MG63 (cell line): Measurements from ENCODE around the gene ZNF524. TPM values are rescaled to one million over a fixed set of nuclear protein-coding genes. Genes with fewer than 3 reads are reported as not detected.

Source experiments
- DNase-seq: peaks from one replicate; pipeline ENCODE4 v3.0.0-alpha.2; 2020
- H3K27me3 ChIP-seq: fragments of 250-450 bp; sonication (Bioruptor Pico); 2 replicates; pipeline ENCODE4 v1.5.1; 2020; ENCODE audit warnings: mild to moderate bottlenecking, moderate library complexity
- H3K36me3 ChIP-seq: fragments of 250-450 bp; sonication (Bioruptor Pico); 2 replicates; pipeline ENCODE4 v1.5.1; 2020; ENCODE audit warnings: mild to moderate bottlenecking, moderate library complexity
- H3K4me3 ChIP-seq: fragments of 250-450 bp; sonication (Bioruptor Pico); 2 replicates; pipeline ENCODE4 v1.5.1; 2020; ENCODE audit warnings: mild to moderate bottlenecking, moderate library complexity
- H3K9me3 ChIP-seq: fragments of 250-450 bp; sonication (Bioruptor Pico); 2 replicates; pipeline ENCODE4 v1.5.1; 2020; ENCODE audit warnings: mild to moderate bottlenecking, moderate library complexity
- total RNA-seq: library from RNA; depleted of rRNA; stranded (reverse); fragments of >200 nt; shearing (Covaris generic); gene quantifications from 2 replicates; pipeline ENCODE4 v1.2.3, GENCODE V29; 2014; ENCODE audit warnings: low replicate concordance

ZNF524 gene
- total RNA-seq, 1 experiment from 2014 or later: 22.4 TPM

DNA sequence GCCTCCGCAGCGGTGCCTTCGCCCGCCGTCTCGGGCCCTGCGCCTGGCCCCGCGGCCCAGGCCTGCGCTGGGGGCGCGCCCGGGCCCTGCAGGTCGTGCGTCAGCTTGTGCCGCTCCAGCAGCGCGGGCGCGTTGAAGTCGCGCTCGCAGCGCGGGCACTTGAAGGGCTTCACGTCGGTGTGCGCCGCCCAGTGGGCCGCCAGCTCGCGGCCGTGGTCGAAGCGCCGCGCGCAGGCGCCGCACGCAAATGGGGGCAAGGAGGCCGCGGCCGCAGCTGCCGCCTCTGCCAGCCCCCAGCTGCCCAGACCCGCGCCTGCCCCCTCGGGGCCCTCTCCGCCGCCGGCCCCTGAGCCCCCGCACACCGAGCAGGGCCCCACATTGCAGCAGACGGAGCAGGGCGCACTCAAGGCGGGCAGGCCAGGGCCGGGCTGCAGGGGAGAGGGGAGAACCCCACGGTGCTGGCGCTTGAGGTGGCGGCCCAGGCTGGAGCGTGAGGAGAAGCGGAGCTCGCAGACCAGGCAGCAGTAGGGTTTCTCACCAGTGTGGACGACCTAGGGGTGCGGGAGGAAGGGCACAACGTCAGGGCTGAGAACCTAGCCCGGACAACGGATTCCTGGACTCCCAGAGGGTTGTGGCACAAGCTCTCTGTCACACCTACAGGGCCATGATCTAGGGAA lies 6.9 kb upstream of the ZNF524 start:
- no peak overlapping the region for H3K4me3 ChIP-seq
- H3K27me3 ChIP-seq: no peaks in the 10 kb centered on the region
- H3K9me3 ChIP-seq: no peaks in the 10 kb centered on the region
- H3K36me3 ChIP-seq: peaks cover 38% of the 10 kb centered on the region
- DNase-seq: no peak

DNA sequence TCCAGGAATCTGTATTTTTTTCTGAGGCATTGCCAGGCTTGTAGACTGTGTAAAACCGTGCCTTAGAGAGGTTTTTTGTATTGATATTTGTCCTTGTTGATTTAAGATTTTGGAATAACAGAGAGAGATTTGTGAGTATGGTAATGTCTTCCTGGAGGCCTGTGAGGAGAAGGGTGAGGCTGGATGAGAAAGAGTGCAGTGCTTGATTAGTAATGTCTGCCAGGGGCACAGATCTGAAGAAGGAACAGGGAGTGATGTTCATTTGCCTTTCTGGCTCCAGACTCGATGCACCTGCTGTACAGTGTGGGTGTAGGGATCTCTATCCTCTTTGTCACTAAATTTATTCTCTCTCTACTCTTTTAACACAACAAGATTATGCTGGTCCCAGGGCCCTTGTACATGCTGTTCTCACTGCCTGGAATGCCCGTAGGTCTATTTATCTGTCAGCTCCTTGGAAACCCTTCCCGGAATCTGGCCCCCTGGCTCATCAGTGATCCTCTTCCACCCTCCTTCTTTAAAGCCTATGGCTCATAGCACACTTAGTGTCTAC lies 5.0 kb upstream of the ZNF524 start:
- DNase-seq: no peak
- Histone ChIP-seq H3K36me3 (peaks cover 38% of the 10 kb centered on the region), H3K27me3 (no peaks in the 10 kb centered on the region), H3K4me3 (no peak overlapping the region), H3K9me3 (no peaks in the 10 kb centered on the region)

DNA sequence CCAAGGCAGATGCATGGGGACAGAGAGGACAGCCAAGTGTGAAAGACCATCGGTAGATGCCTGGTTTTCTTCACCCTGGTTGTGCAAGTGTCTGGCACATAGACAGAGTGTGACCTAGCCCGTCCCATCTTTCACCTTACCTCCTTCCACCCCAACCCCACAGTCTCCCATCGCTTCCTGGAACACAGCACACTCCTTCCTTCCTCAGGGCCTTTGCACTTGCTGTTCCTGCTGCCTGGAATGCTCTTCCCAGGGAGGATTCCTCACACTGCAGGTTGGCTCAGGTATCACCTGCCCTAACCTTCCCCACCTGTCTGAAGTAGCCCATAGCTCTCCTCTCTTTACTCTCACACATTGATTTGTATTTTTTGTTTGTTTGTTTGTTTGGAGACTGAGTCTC lies 3.8 kb upstream of the ZNF524 start:
- H3K36me3 ChIP-seq: peaks cover 38% of the 10 kb centered on the region

DNA sequence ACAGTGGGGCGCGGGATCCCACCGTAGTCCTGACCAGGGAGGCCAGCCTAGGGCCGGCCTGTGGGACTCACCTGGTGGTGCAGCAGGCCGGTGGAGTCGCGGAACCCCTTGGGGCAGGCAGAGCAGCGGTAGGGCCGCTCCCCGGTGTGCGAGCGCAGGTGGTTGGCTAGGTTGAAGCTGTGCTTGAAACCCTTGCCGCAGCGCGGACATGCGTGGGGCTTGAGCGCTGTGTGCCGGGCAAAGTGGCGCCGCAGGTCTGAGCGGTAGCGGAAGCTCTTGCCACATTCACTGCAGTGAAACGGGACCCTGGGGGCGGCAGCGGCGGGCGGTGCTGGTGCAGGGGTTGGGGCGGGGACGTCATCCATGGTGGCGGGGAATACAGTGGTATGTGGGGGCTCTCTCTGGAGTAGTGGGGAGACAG lies 2.6 kb upstream of the ZNF524 start:
- no peak for DNase-seq
- Histone ChIP-seq H3K36me3 (peaks cover 38% of the 10 kb centered on the region), H3K9me3 (no peaks in the 10 kb centered on the region), H3K4me3 (no peak overlapping the region), H3K27me3 (no peaks in the 10 kb centered on the region)

More for the DNA sequence above, 3.8 kb upstream of the ZNF524 start:
- DNase-seq: no peak
- H3K4me3 ChIP-seq: no peak overlapping the region
- H3K9me3 ChIP-seq: no peaks in the 10 kb centered on the region
- H3K27me3 ChIP-seq: no peaks in the 10 kb centered on the region

DNA sequence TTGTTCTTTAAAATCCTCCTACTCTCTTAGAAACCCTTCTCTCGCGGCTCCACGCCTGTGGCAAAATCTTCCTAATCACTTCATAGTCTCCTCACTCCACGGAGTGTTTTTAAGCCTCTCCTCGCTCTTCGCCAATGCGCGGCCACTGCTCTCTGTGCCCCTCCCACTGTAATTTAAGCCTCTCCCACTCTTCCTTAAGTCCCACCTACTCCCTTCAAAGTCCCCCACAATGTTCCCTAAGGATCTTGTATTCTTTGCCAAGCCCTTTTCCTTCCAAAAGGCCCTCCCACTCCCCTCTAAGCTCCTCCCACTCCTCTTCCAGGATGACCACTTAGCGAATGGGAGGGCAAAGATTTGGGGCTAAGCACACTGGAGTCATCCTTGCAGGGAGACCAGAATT lies 2.1 kb upstream of the ZNF524 start:
- Histone ChIP-seq H3K27me3 (no peaks in the 10 kb centered on the region), H3K4me3 (no peak overlapping the region)

DNA sequence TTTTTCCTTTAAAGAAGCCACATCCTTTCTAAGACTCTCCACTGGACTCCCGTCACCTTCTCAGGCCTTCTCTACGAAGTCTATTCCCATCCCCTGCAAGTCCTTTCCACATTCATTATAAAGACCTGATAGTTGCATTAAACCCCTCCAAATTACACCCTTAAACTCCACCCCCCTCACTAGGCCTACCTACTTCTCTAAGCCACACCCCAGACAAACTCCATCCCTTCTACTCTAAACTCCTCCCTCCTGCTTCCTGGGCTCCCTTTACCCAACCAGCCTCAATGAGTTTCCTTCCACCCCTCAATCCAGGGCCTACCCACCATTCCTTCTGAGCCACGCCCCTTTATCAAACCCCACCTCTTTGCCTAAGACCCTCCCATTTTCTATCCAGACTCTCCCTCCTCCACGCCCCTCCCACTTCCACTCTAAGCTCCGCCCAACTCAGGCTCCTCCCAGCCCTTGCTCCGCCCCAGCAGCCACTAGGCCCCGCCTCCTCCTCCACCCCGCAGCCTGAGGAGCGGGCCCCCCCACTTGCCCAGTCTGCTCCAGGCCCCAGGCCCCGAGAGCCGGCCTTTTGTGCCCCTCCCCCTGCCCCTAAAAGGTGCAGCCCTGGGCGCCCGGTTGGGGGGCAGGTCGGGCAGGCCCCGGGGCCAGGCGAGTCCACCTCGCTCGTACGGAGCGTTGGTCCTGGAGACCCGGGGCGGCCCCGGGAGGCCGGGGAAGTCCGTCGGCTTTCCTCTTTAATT lies 1.2 kb upstream of the ZNF524 start:
- DNase-seq: peak; percentile 91
- H3K9me3 ChIP-seq: no peaks in the 10 kb centered on the region
- peak overlapping the region; percentile 84 for H3K4me3 ChIP-seq
- peaks cover 36% of the 10 kb centered on the region for H3K36me3 ChIP-seq
- H3K27me3 ChIP-seq: no peaks in the 10 kb centered on the region

More for the DNA sequence above, 2.1 kb upstream of the ZNF524 start:
- peaks cover 38% of the 10 kb centered on the region for H3K36me3 ChIP-seq
- no peaks in the 10 kb centered on the region for H3K9me3 ChIP-seq
- no peak for DNase-seq

DNA sequence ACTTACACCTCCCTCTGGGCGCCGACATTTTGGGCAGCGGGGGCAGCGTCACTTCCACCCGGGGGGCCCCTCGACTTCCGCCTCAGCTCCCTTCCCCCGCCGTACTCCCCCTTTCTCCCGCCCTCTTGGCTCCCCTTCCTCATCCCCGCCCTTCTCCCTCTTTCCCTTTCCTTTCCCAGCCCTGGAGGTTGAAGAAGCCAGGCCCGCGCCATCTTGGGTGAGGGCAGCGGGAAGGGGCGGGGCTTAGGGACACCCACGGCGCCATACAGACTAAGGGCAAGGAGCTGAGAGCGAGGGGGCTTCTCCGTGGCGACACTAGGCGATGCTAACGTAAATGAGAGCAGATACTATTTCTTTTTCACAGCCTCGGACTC lies 633 bp upstream of the ZNF524 start, which contains the start of gene FIZ1:
TSS of gene FIZ1 (minus strand) at position 50 of the 374 bp plus-strand sequence. CDS start 1,652 bp downstream, outside the sequence.
- Histone ChIP-seq H3K9me3 (no peaks in the 10 kb centered on the region), H3K27me3 (no peaks in the 10 kb centered on the region), H3K36me3 (peaks cover 36% of the 10 kb centered on the region), H3K4me3 (peak within 1 kb of the TSS; percentile 84)
- peak; percentile 98 for DNase-seq

DNA sequence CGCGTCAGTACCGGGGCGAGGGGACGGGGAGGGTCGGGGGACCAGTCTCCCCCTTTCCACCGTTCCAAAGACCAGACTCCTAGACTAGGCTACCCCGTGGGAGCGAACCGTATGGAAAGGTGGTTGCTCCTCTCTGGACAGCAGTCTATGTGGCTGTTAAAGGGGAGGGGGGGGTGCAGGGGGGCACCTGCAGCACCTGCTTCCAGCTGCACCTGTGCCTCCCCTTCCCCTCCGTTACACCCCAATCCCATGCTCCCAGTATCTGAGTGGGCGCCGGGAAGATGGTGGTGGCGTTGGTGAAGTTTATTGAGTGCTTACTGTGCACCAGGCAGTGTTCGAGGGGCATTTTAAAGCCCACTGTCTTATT lies 557 bp downstream of the ZNF524 start:
- no peaks in the 10 kb centered on the region for H3K9me3 ChIP-seq
- peak overlapping the region; percentile 84 for H3K4me3 ChIP-seq
- no peak for DNase-seq
- H3K27me3 ChIP-seq: no peaks in the 10 kb centered on the region
- peaks cover 25% of the 10 kb centered on the region for H3K36me3 ChIP-seq

DNA sequence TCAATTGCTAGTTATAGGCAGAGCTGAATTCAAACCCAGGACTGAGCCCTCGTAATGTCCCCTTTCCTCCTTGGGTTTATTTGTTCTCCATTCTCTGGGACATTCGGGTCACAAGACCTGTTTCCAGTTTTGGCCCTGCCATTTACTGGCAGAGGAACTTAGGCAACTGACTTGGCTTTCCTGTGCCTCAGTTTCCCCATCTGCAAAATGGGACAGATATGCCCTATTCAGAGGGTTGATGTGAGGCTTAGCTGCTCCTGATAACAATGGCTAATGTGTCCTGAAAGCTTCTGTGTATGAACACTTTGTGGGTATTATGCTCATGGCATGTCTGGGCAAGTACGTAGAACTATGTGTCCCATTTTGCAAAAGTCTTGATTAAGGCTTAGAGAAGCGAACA lies 996 bp downstream of the ZNF524 start:
- no peak for DNase-seq
- H3K27me3 ChIP-seq: no peaks in the 10 kb centered on the region
- no peaks in the 10 kb centered on the region for H3K9me3 ChIP-seq
- peaks cover 20% of the 10 kb centered on the region for H3K36me3 ChIP-seq
- peak overlapping the region; percentile 84 for H3K4me3 ChIP-seq

DNA sequence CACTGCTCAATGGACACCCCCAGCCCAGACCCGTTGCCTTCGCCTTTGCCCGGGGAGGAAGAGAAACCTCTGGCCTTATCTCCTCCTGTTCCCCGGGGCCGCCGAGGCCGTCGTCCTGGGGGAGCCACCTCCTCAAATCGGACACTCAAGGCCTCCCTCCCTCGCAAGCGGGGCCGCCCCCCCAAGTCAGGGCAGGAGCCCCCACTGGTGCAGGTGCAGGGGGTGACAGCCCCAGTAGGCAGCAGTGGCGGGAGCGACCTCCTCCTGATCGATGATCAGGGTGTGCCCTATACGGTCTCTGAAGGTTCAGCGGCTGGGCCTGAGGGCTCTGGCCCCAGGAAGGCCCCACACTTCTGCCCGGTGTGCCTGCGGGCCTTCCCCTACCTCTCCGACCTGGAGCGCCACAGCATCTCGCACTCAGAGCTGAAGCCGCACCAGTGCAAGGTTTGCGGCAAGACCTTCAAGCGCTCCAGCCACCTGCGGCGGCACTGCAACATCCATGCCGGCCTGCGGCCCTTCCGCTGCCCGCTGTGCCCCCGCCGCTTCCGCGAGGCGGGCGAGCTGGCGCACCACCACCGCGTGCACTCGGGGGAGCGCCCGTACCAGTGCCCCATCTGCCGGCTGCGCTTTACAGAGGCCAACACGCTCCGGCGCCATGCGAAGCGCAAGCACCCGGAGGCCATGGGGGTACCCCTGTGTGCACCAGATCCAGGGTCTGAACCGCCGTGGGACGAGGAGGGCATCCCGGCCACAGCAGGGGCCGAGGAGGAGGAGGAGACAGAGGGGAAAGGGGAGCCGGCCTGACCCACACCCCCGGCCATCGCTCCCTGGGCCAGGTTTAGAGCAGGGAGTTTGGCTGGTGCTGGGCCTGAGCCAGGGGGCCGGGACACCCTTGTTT lies 2.3 kb downstream of the ZNF524 start:
- DNase-seq: no peak
- Histone ChIP-seq H3K4me3 (no peak overlapping the region), H3K9me3 (no peaks in the 10 kb centered on the region), H3K36me3 (peaks cover 16% of the 10 kb centered on the region), H3K27me3 (no peaks in the 10 kb centered on the region)

DNA sequence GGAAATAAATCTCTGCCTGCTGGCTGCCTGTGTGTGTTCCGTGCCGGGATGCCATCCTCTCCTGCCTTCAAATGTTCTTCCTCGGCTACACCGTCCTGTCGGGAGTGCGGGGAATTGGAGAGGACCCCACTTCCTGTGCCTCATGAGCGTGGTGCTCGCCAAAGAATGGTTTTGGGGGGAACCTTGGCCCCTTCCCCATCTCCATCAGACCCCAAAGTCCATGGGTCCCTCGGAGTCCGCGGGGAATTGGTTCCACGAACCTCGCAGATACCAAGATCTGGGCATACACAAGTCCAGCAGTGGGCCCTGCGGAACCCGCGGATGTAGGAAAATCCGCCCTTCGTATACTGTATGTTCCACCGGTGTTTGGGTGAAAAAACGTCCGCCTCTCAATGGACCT lies 3.0 kb downstream of the ZNF524 start:
- Histone ChIP-seq H3K9me3 (no peaks in the 10 kb centered on the region), H3K27me3 (no peaks in the 10 kb centered on the region), H3K36me3 (peaks cover 10% of the 10 kb centered on the region), H3K4me3 (no peak overlapping the region)
- DNase-seq: no peak

DNA sequence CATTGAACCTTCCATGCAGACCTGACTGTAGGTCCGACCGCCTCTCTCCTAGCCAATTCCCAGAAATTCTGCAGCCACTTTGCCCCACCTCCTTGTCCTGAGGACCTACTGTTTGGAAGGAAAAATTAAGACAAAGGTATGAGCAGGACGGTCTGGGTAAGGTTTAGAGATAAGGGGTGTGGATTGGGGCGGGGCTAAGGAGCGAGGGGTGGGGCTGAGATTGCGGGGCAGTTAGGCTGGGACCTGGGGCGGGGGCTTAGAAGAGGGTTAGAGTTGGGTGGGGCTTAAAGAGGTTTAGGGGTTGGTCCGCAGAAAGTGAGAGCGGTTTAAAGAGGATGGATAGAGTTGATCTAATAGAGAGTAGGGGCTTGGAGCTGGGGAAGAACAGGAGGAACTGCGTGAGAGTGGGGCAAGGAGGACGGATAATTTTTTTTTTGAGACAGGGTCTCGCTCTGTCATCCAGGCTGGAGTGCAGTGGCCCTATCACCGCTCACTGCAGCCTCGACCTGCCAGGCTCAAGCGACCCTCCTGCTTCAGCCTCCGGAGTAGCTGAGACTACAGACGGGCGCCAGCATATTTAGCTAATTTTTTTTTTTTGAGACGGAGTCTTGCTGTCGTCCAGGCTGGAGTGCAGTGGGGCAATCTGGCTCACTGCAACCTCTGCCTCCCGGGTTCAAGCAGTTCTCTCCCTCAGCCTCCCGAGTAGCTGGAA lies 3.6 kb downstream of the ZNF524 start:
- no peak overlapping the region for H3K4me3 ChIP-seq
- H3K9me3 ChIP-seq: no peaks in the 10 kb centered on the region
- H3K27me3 ChIP-seq: no peaks in the 10 kb centered on the region
- no peak for DNase-seq
- H3K36me3 ChIP-seq: peaks cover 12% of the 10 kb centered on the region

DNA sequence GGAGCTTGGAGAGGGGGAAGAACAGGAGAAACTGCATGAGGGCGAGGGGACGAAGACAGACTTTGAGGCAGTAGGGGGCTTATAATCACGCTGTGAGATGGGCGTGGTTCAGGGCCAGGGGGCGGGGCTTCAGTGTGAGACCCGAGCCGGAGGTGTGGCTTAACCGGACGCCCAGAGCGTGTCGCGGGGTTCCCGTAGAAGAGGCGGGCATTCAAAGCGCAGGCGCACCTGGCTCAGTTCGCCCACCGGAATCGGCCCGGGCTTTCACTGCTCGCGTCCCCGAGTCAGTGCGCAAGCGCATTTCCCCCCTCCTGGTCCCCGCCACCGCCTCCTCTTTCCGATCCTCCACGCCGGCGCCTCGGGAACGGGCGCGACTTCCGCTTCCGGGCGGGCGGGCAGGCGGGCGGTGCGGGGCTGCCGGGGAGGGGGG lies 5.1 kb downstream of the ZNF524 start:
- peak; percentile 99 for DNase-seq
- H3K4me3 ChIP-seq: peak overlapping the region; percentile 80
- H3K9me3 ChIP-seq: peaks cover 7% of the 10 kb centered on the region; the same call in 1 of the 2 replicates
- peaks cover 27% of the 10 kb centered on the region for H3K36me3 ChIP-seq
- no peaks in the 10 kb centered on the region for H3K27me3 ChIP-seq

DNA sequence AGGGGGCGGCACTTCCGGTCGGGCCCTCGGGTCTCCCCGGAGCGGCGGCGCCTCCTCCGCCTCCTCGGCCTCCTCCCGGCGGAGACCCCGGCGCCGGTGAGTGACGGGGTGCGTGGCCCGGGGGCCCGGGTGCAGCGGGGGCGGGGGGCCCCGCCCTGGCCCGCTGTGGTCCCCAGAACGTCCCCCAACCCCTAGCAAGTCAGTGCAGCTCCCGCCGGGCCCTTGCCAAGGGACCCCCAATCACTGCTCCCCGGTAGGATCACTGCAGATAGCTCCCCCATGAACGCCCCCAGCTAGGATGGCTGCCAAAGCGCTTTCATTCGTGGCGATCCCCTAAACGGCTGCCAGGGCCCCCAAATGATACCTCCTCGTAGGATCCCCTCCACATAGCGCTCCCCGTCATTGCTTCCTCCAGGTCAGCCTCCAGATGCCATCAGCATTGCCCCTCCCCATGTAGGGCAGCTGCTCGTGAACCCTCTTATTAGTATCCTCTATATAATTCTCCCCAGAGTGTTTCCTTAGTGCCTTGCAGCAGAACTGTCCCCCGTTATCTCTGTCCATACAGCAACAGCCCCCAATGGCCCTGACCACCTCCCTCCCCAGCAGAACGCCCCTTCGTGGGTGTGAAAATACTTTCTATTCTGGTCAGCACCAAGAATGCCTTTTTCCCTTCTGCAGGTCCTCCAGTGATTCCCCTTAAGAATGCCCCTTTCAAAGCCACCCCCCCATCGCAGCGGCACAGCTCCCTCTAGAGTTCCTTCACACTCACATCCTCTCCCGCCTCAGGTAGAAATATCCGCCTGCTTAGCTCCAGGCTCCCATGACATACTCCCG lies 5.8 kb downstream of the ZNF524 start, which contains the start of gene ZNF865:
TSS of gene ZNF865 (plus strand) at position 11 of the 834 bp plus-strand sequence. CDS start 7,972 bp downstream, outside the sequence.
- DNase-seq: peak; percentile 81
- H3K36me3 ChIP-seq: peaks cover 33% of the 10 kb centered on the region
- H3K9me3 ChIP-seq: peaks cover 7% of the 10 kb centered on the region; the same call in 1 of the 2 replicates
- H3K4me3 ChIP-seq: peak within 1 kb of the TSS; percentile 80
- no peaks in the 10 kb centered on the region for H3K27me3 ChIP-seq

DNA sequence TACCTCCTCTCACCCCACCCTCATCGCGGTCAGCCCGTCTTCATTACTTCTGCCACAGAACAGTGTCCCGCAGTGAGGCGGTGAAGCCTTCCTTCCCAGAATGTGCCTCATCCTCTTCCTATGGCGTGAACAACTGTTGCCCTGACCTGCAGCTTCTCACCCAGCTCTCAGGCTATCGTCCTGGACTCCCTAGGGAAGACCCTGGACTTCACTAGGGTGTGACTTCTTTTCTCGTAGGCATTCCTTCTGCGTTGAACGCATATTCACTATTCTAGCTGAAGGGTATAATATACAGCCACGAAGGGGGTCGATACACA lies 6.3 kb downstream of the ZNF524 start:
- Histone ChIP-seq H3K36me3 (peaks cover 34% of the 10 kb centered on the region), H3K27me3 (no peaks in the 10 kb centered on the region), H3K9me3 (peaks cover 7% of the 10 kb centered on the region; the same call in 1 of the 2 replicates), H3K4me3 (peak overlapping the region; percentile 80)
- DNase-seq: no peak
